Suprapubic skin (tissue), 3 donors: ENCODE results near the gene LRRTM1.

Source experiments
- POLR2A ChIP-seq, 2 donors: fragments of 450-650 bp; IDR thresholded peaks; one replicate each; pipeline ENCODE4 v1.6.1; 2017; ENCODE audit warnings: antibody characterized with exemption in 2 of 2, mild to moderate bottlenecking in 2 of 2, moderate library complexity in 2 of 2
- TF ChIP-seq, protein P1 (sequence below), 2 donors: fragments of 200-600 bp in 1 of 2; fragments of 450-650 bp in 1 of 2; sonication (generic) in 1 of 2; IDR thresholded peaks; one replicate each; pipeline ENCODE4 v1.5.1; 2016 to 2019; ENCODE audit warnings: antibody characterized with exemption in 2 of 2, mild to moderate bottlenecking in 1 of 2, moderate library complexity in 1 of 2

DNA sequence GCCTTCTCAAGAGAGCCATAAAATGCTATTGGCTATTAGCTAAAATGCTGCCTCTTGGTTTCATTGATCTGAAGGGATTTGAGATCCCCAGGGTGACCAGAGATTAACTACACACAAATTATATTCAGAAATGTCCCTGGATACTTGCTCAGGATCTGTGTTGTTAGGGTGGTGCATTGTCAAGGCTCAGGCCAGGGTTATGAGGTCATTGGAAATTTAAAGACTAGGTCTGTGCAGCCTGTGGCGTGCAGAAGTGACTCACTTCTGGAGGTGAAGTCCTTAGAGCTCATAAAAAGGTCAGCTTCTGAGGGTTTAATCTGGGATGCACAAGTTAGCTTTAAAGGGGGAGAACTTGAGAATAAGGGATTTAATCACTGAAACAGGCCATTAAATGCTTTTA lies 23.5 kb downstream of the LRRTM1 start:
- TF ChIP-seq, protein P1, sequence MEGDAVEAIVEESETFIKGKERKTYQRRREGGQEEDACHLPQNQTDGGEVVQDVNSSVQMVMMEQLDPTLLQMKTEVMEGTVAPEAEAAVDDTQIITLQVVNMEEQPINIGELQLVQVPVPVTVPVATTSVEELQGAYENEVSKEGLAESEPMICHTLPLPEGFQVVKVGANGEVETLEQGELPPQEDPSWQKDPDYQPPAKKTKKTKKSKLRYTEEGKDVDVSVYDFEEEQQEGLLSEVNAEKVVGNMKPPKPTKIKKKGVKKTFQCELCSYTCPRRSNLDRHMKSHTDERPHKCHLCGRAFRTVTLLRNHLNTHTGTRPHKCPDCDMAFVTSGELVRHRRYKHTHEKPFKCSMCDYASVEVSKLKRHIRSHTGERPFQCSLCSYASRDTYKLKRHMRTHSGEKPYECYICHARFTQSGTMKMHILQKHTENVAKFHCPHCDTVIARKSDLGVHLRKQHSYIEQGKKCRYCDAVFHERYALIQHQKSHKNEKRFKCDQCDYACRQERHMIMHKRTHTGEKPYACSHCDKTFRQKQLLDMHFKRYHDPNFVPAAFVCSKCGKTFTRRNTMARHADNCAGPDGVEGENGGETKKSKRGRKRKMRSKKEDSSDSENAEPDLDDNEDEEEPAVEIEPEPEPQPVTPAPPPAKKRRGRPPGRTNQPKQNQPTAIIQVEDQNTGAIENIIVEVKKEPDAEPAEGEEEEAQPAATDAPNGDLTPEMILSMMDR (IDR thresholded peaks at IDR 0.05) = no peak
- no peak for TF ChIP-seq POLR2A (IDR thresholded peaks at IDR 0.05)
